Parathyroid adenoma (tissue), 2 donors: ENCODE results near the gene OCA2.

Source experiments
- H2AFZ ChIP-seq: fragments of 300-600 bp; sonication (generic); one replicate; pipeline ENCODE4 v1.7.0; 2017; ENCODE audit warnings: antibody characterized with exemption, mild to moderate bottlenecking
- H3K27ac ChIP-seq: fragments of 300-600 bp; sonication (generic); one replicate; pipeline ENCODE4 v1.7.0; 2017
- H3K27me3 ChIP-seq: fragments of 300-600 bp; sonication (generic); one replicate; pipeline ENCODE4 v1.7.0; 2017; ENCODE audit warnings: low read length; ENCODE audit not compliant: control insufficient read depth, insufficient read depth
- H3K36me3 ChIP-seq: fragments of 300-600 bp; sonication (generic); one replicate; pipeline ENCODE4 v1.7.0; 2017; ENCODE audit warnings: low read length; ENCODE audit not compliant: control insufficient read depth, insufficient read depth
- H3K4me1 ChIP-seq: fragments of 300-600 bp; sonication (generic); one replicate; pipeline ENCODE4 v1.7.0; 2017; ENCODE audit warnings: control low read depth
- H3K4me2 ChIP-seq: fragments of 300-600 bp; sonication (generic); one replicate; pipeline ENCODE4 v1.7.0; 2017; ENCODE audit warnings: low read length
- H3K4me3 ChIP-seq: fragments of 300-600 bp; sonication (generic); one replicate; pipeline ENCODE4 v1.7.0; 2017; ENCODE audit warnings: low read depth, low read length
- H3K79me2 ChIP-seq: fragments of 300-600 bp; sonication (generic); one replicate; pipeline ENCODE4 v1.7.0; 2017; ENCODE audit warnings: control low read depth
- H3K9ac ChIP-seq: fragments of 300-600 bp; sonication (generic); one replicate; pipeline ENCODE4 v1.7.0; 2017; ENCODE audit warnings: mild to moderate bottlenecking
- H3K9me3 ChIP-seq: fragments of 300-600 bp; sonication (generic); one replicate; pipeline ENCODE4 v1.7.0; 2017; ENCODE audit warnings: low read length; ENCODE audit not compliant: control insufficient read depth
- TF ChIP-seq, protein P1 (sequence below): fragments of 300-600 bp; sonication (generic); IDR thresholded peaks from one replicate; pipeline ENCODE4 v1.7.0; 2017; ENCODE audit warnings: antibody characterized with exemption, mild to moderate bottlenecking
- donor health status: primary hyperparathyroidism.

OCA2 gene

GRCh38 chr15:28105793-28106192 lies 6.7 kb upstream of the OCA2 start:
- H3K27ac ChIP-seq = no peak overlapping the region
- no peak overlapping the region for H2AFZ ChIP-seq
- H3K9me3 ChIP-seq = no peaks in the 10 kb centered on the region
- no peak overlapping the region for H3K4me2 ChIP-seq
- no peaks in the 10 kb centered on the region for H3K4me1 ChIP-seq
- H3K4me3 ChIP-seq = no peak overlapping the region
- H3K27me3 ChIP-seq = no peaks in the 10 kb centered on the region
- no peak overlapping the region for H3K9ac ChIP-seq
- TF ChIP-seq, protein P1, sequence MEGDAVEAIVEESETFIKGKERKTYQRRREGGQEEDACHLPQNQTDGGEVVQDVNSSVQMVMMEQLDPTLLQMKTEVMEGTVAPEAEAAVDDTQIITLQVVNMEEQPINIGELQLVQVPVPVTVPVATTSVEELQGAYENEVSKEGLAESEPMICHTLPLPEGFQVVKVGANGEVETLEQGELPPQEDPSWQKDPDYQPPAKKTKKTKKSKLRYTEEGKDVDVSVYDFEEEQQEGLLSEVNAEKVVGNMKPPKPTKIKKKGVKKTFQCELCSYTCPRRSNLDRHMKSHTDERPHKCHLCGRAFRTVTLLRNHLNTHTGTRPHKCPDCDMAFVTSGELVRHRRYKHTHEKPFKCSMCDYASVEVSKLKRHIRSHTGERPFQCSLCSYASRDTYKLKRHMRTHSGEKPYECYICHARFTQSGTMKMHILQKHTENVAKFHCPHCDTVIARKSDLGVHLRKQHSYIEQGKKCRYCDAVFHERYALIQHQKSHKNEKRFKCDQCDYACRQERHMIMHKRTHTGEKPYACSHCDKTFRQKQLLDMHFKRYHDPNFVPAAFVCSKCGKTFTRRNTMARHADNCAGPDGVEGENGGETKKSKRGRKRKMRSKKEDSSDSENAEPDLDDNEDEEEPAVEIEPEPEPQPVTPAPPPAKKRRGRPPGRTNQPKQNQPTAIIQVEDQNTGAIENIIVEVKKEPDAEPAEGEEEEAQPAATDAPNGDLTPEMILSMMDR = no peak
- no peaks in the 10 kb centered on the region for H3K36me3 ChIP-seq
- no peaks in the 10 kb centered on the region for H3K79me2 ChIP-seq

DNA sequence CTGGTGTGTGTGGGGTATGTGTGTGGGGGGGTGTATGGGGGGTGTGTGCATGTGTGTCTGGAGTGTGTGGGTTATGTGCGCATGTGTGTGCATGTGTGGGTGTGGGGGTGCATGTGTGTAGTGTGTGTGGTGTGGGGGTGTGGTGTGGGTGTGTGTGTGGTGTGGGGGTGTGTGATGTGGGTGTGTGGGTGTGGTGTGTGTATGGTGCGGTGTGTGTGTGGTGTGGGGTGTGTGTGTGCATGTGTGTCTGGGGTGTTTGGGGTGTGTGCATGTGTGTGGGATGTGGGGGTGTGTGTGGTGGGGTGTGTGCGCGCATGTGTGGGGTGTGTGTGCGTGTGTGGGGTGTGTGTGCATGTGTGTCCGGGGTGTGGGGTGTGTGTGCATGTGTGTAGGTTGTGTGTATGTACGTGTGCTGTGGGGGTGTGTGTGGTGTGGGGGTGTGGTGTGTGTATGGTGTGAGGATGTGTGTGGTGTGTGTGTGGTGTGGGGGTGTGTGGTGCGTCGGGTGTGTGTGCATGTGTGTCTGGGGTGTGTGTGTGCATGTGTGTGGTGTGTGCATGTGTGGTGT lies 6.2 kb upstream of the OCA2 start:
- Histone ChIP-seq H3K4me1 (no peaks in the 10 kb centered on the region), H3K27ac (no peak overlapping the region), H3K9me3 (no peaks in the 10 kb centered on the region), H3K9ac (no peak overlapping the region), H3K27me3 (no peaks in the 10 kb centered on the region), H2AFZ (no peak overlapping the region), H3K4me3 (no peak overlapping the region), H3K36me3 (no peaks in the 10 kb centered on the region), H3K79me2 (no peaks in the 10 kb centered on the region), H3K4me2 (no peak overlapping the region)
- TF ChIP-seq, protein P1 = no peak

DNA sequence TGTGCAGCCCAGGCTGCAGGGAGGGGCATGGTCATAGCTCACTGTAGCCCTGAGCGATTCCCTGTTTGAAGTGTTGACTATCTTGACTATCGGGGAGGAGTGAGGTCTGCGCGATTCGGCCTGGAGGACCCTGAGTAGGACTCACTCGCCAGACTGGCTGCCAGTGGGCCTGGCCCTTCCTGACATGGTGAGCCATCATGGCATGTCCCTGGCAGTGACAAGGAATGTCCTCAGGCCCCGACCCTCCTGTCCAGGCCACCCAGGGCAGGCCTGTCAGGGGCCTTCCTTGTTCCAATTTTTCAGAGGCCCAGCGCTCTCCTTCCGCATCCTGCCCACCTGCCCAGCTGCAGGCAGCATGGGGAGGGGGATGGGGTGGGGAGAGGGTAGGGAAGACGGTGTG lies 5.2 kb upstream of the OCA2 start:
- TF ChIP-seq, protein P1 = no peak
- Histone ChIP-seq H3K9me3 (no peaks in the 10 kb centered on the region), H3K4me1 (no peaks in the 10 kb centered on the region), H3K4me3 (no peak overlapping the region), H3K27ac (no peak overlapping the region), H3K36me3 (no peaks in the 10 kb centered on the region), H3K4me2 (no peak overlapping the region), H2AFZ (no peak overlapping the region), H3K9ac (no peak overlapping the region), H3K27me3 (no peaks in the 10 kb centered on the region), H3K79me2 (no peaks in the 10 kb centered on the region)

DNA sequence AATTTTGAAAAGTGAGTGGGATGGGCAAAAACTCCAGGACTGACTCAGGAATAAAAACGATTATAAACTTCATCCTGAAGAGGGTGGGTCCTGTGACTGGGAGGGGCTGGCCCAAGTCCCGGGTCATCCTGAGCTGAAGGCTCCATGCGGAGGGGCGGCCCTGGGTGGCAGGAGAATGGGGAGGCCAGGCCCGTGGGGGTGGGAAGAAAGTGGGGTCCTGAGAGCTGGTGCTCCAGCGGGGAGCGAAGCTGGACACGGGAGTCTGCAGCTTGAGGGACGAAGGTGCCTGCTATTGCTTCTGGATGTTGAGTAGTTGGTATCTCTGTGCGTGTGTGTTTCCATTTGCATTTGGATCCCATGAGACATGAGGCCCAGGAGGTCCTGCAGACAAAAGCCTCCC lies 4.7 kb upstream of the OCA2 start:
- Histone ChIP-seq H3K36me3 (no peaks in the 10 kb centered on the region), H3K9ac (no peak overlapping the region)

More for the DNA sequence above, 4.7 kb upstream of the OCA2 start:
- TF ChIP-seq, protein P1 = no peak
- Histone ChIP-seq H3K4me2 (no peak overlapping the region), H3K27ac (no peak overlapping the region), H3K9me3 (no peaks in the 10 kb centered on the region), H2AFZ (no peak overlapping the region), H3K4me1 (no peaks in the 10 kb centered on the region), H3K79me2 (no peaks in the 10 kb centered on the region), H3K4me3 (no peak overlapping the region), H3K27me3 (no peaks in the 10 kb centered on the region)
